ENCODE results near the gene PA2G4. TPM values are rescaled to one million over a fixed set of nuclear protein-coding genes. Genes with fewer than 3 reads are reported as not detected.

PA2G4 gene
- total and polyA plus RNA-seq, 2 donors (not counting 3 experiments of a cell fraction or from before 2014, with no cell fraction given): 121 to 188 TPM

GRCh38 chr12:56098592-56098991, 5.8 kb upstream of the PA2G4 start:
- Histone ChIP-seq H3K9me3 (replicated peaks; ENCODE audit: control insufficient read depth, insufficient read depth, low read length) (no peaks in the 10 kb centered on the region), H3K36me3 (ENCODE audit: control insufficient read depth in 2 of 2, extremely low read depth in 1 of 2, insufficient read depth in 2 of 2, low read length in 2 of 2) (no peaks in the 10 kb centered on the region), H4K20me1 (replicated peaks; ENCODE audit: control insufficient read depth, extremely low read depth, insufficient read depth, low read length) (no peaks in the 10 kb centered on the region), H2AFZ (ENCODE audit: low read depth, low read length) (no peak overlapping the region), H3K27me3 (ENCODE audit: control insufficient read depth in 2 of 2, insufficient read depth in 2 of 2, low read length in 2 of 2) (peaks cover 15 to 19% of the 10 kb centered on the region in 2 experiments), H3K4me1 (ENCODE audit: control insufficient read depth, extremely low read depth, insufficient read depth, low read length) (peaks cover 28% of the 10 kb centered on the region), H3K9ac (replicated peaks; ENCODE audit: extremely low read depth, insufficient read depth, low read length) (no peak overlapping the region), H3K4me3 (replicated peaks in 1 of 3; ENCODE audit: insufficient read depth in 1 of 3, low read depth in 1 of 3, low read length in 3 of 3) (no peak overlapping the region), H3K4me2 (ENCODE audit: insufficient read depth, low read length) (no peak overlapping the region), H3K27ac (ENCODE audit: insufficient read depth, low read depth, low read length) (no peak overlapping the region), H3K79me2 (ENCODE audit: control insufficient read depth, insufficient read depth, low read length) (no peaks in the 10 kb centered on the region), H3K9me1 (replicated peaks; ENCODE audit: control insufficient read depth, extremely low read depth, insufficient read depth, low read length) (no peaks in the 10 kb centered on the region)
- no TSS peak for BruUV-seq (replicated peaks)
- ChIA-PET POLR2A (interaction anchor here (0.7 kb wide), 1 partner anchor 17 kb away, joined by 6 read pairs; no protein-coding TSS in a partner anchor), CTCF (no interaction called here)
- no peak for TF ChIP-seq EZH2 (IDR thresholded peaks at IDR 0.05; ENCODE audit: borderline replicate concordance, low read depth, low read length, severe bottlenecking)
- no peak for TF ChIP-seq POLR2AphosphoS5 (IDR thresholded peaks at IDR 0.05; ENCODE audit: insufficient read depth, low read depth, low read length)
- TF ChIP-seq POLR2A (IDR thresholded peaks at IDR 0.05; ENCODE audit: low read depth, low read length): no peak
- TF ChIP-seq GATA2 (IDR thresholded peaks at IDR 0.05; ENCODE audit: insufficient read depth, insufficient read length, low read depth, low read length): no peak
- no peak for TF ChIP-seq MYC (IDR thresholded peaks at IDR 0.05; ENCODE audit: low read depth, low read length)
- TF ChIP-seq, protein P1, sequence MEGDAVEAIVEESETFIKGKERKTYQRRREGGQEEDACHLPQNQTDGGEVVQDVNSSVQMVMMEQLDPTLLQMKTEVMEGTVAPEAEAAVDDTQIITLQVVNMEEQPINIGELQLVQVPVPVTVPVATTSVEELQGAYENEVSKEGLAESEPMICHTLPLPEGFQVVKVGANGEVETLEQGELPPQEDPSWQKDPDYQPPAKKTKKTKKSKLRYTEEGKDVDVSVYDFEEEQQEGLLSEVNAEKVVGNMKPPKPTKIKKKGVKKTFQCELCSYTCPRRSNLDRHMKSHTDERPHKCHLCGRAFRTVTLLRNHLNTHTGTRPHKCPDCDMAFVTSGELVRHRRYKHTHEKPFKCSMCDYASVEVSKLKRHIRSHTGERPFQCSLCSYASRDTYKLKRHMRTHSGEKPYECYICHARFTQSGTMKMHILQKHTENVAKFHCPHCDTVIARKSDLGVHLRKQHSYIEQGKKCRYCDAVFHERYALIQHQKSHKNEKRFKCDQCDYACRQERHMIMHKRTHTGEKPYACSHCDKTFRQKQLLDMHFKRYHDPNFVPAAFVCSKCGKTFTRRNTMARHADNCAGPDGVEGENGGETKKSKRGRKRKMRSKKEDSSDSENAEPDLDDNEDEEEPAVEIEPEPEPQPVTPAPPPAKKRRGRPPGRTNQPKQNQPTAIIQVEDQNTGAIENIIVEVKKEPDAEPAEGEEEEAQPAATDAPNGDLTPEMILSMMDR (IDR thresholded peaks at IDR 0.05; ENCODE audit: extremely low read depth in 1 of 2, insufficient read depth in 1 of 2, low read depth in 1 of 2, low read length in 2 of 2): no peak
- TF ChIP-seq JUN (IDR thresholded peaks at IDR 0.05; ENCODE audit: borderline replicate concordance, insufficient read depth, insufficient read length, low read depth): no peak
- TF ChIP-seq FOS (IDR thresholded peaks at IDR 0.05; ENCODE audit: borderline replicate concordance, insufficient read depth, low read length): no peak
- TF ChIP-seq MAX (IDR thresholded peaks at IDR 0.05; ENCODE audit: insufficient read depth, insufficient read length): no peak
- intact Hi-C loops (cut with micrococcal nuclease): no loop called here
- dilution Hi-C loops (cut with MboI; ENCODE audit: extremely low pct_ligation_motif_present, low sequenced_read_pairs): no loop called here
- FAIRE-seq: no peak
- DNase-seq (ENCODE audit: low read depth, low spot score): no peak
